ENCODE results near the gene GPATCH2. TPM values are rescaled to one million over a fixed set of nuclear protein-coding genes. Genes with fewer than 3 reads are reported as not detected.

GPATCH2 gene
- total RNA-seq, 1 experiment from 2014 or later = 17.2 TPM

DNA sequence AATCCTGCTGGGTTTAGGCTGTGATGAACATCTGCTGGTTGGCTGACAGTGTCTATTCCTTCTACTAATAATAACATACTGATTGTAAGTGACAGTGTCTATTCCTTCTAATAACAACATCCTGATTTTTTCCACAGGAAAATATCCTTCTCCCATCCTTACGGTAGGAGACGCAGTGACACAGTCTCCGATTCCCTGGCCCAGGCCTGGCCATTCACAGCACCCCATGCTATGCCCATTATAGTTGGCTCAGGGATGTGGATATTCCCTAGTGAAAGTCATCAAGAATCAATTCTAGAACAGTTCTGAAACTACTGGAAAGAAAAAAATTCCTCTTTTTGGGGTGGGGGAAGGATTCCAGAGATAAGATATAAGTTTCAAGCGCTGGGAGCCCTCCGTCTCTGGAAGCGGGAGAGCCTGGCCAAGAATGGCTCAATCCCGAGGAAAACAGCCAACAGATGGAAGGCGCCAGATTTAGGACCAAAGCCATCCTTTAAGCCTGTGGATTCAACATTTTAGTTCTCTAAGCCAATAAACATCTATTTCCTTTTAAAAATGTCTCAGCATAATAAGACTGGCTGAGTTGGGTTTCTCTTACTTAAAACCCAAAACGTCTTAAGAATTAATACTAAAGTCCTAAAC lies 88.6 kb downstream of the GPATCH2 start:
- H3K4me2 ChIP-seq (ENCODE audit: low read length) = no peak overlapping the region
- H3K9me2 ChIP-seq (replicated peaks; ENCODE audit: low read length) = no peaks in the 10 kb centered on the region
- no peaks in the 10 kb centered on the region for H3K9me3 ChIP-seq (ENCODE audit: low read length)
- ATAC-seq (no peak), DNase-seq (no peak)
- no TSS peak for BruUV-seq (replicated peaks)
- ChIA-PET CTCF (no interaction called here), POLR2A (ENCODE audit: unreplicated experiment) (no interaction called here)
- no peaks in the 10 kb centered on the region for H3K4me1 ChIP-seq (ENCODE audit: insufficient read depth, low read length)
- intact Hi-C loops (cut with micrococcal nuclease) = no loop called here
- H3K9ac ChIP-seq (ENCODE audit: low read length) = no peak overlapping the region
- H3K79me2 ChIP-seq (ENCODE audit: low read length) = no peaks in the 10 kb centered on the region
- H3F3A ChIP-seq (ENCODE audit: low read length, unreplicated experiment) = no peaks in the 10 kb centered on the region
- H3K4me3 ChIP-seq (ENCODE audit: low read length) = no peak overlapping the region
- no peaks in the 10 kb centered on the region for H3K36me3 ChIP-seq (ENCODE audit: low read depth, low read length)
- no peak overlapping the region for H2AFZ ChIP-seq (ENCODE audit: low read length)
- no peaks in the 10 kb centered on the region for H4K20me1 ChIP-seq (ENCODE audit: low read length)
- H3K27ac ChIP-seq (ENCODE audit: low read length) = no peak overlapping the region
- TF ChIP-seq EZH2phosphoT487 (IDR thresholded peaks at IDR 0.05; ENCODE audit: borderline replicate concordance, low read length) (no peak), EZH2 (IDR thresholded peaks at IDR 0.05; ENCODE audit: low read length, unreplicated experiment) (no peak)
- TF ChIP-seq, protein P1, sequence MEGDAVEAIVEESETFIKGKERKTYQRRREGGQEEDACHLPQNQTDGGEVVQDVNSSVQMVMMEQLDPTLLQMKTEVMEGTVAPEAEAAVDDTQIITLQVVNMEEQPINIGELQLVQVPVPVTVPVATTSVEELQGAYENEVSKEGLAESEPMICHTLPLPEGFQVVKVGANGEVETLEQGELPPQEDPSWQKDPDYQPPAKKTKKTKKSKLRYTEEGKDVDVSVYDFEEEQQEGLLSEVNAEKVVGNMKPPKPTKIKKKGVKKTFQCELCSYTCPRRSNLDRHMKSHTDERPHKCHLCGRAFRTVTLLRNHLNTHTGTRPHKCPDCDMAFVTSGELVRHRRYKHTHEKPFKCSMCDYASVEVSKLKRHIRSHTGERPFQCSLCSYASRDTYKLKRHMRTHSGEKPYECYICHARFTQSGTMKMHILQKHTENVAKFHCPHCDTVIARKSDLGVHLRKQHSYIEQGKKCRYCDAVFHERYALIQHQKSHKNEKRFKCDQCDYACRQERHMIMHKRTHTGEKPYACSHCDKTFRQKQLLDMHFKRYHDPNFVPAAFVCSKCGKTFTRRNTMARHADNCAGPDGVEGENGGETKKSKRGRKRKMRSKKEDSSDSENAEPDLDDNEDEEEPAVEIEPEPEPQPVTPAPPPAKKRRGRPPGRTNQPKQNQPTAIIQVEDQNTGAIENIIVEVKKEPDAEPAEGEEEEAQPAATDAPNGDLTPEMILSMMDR (conservative IDR thresholded peaks at IDR 0.05; ENCODE audit: low read depth, low read length) = no peak
- no peaks in the 10 kb centered on the region for H3K27me3 ChIP-seq (ENCODE audit: low read length)

DNA sequence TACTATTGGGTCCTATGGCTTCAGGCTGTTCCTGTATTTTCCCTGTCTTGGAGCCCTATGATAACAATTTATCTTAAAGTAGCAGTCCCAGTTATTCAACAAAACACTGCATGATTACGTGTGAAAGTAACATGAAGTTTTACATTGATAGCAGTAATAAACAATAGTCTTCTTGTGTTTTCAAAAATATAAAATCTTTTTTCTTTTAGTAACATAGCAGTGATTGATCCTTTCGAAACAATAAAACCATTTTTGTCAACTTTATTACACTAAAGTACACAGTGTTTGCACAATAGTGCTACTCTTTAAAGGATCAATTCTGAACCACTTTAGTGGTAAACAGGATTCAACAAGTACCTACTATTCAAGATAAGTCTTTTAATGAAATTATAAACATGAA lies 90.6 kb downstream of the GPATCH2 start:
- TF ChIP-seq EZH2phosphoT487 (IDR thresholded peaks at IDR 0.05; ENCODE audit: borderline replicate concordance, low read length) = no peak
- no peak for TF ChIP-seq EZH2 (IDR thresholded peaks at IDR 0.05; ENCODE audit: low read length, unreplicated experiment)
- TF ChIP-seq, protein P1 (conservative IDR thresholded peaks at IDR 0.05; ENCODE audit: low read depth, low read length) = no peak
- Histone ChIP-seq H2AFZ (ENCODE audit: low read length) (no peak overlapping the region), H3K79me2 (ENCODE audit: low read length) (no peaks in the 10 kb centered on the region), H3K27ac (ENCODE audit: low read length) (no peak overlapping the region), H3K4me1 (ENCODE audit: insufficient read depth, low read length) (peaks cover 11% of the 10 kb centered on the region), H3K9ac (ENCODE audit: low read length) (no peak overlapping the region), H3K36me3 (ENCODE audit: low read depth, low read length) (no peaks in the 10 kb centered on the region), H4K20me1 (ENCODE audit: low read length) (no peaks in the 10 kb centered on the region), H3K4me2 (ENCODE audit: low read length) (no peak overlapping the region), H3K9me2 (replicated peaks; ENCODE audit: low read length) (no peaks in the 10 kb centered on the region), H3K4me3 (ENCODE audit: low read length) (no peak overlapping the region), H3K9me3 (ENCODE audit: low read length) (no peaks in the 10 kb centered on the region), H3F3A (ENCODE audit: low read length, unreplicated experiment) (no peaks in the 10 kb centered on the region), H3K27me3 (ENCODE audit: low read length) (no peaks in the 10 kb centered on the region)
- ATAC-seq = no peak
- no peak for DNase-seq
- BruUV-seq (replicated peaks) = no TSS peak
- CTCF ChIA-PET = no interaction called here
- POLR2A ChIA-PET (ENCODE audit: unreplicated experiment) = no interaction called here
- intact Hi-C loops (cut with micrococcal nuclease) = no loop called here

DNA sequence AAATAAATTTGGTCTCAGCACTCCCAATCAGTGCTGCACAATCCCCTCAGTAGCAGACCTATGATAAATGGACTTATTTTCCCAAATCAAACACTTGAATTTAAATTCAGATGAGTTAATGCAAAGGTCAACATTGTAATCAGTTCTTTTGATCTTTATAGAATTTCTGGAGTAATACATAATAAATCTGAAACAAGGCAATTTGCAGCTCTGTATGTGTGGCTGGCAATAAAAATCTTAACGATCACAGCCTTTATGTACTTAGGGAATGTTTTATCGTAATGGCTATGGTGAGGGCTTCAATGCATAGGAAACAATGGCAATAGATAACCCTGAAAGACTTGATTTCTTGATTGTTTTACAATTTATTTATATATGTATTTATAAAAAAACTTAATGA lies 91.4 kb downstream of the GPATCH2 start:
- no peaks in the 10 kb centered on the region for H3K27me3 ChIP-seq (ENCODE audit: low read length)
- BruUV-seq (replicated peaks) = no TSS peak
- ATAC-seq (peak; percentile 61), DNase-seq (peak; percentile 31)
- no peak overlapping the region for H3K9ac ChIP-seq (ENCODE audit: low read length)
- no peaks in the 10 kb centered on the region for H3K36me3 ChIP-seq (ENCODE audit: low read depth, low read length)
- H3K79me2 ChIP-seq (ENCODE audit: low read length) = no peaks in the 10 kb centered on the region
- no peak overlapping the region for H2AFZ ChIP-seq (ENCODE audit: low read length)
- H3K4me2 ChIP-seq (ENCODE audit: low read length) = no peak overlapping the region
- peaks cover 19% of the 10 kb centered on the region for H3K4me1 ChIP-seq (ENCODE audit: insufficient read depth, low read length)
- POLR2A ChIA-PET (ENCODE audit: unreplicated experiment) = no interaction called here
- no peaks in the 10 kb centered on the region for H3K9me2 ChIP-seq (replicated peaks; ENCODE audit: low read length)
- CTCF ChIA-PET = interaction anchor here (0.5 kb wide), 1 partner anchor 189 kb away, joined by 3 read pairs; no protein-coding TSS in a partner anchor
- no peaks in the 10 kb centered on the region for H3F3A ChIP-seq (ENCODE audit: low read length, unreplicated experiment)
- H3K27ac ChIP-seq (ENCODE audit: low read length) = no peak overlapping the region
- no peak overlapping the region for H3K4me3 ChIP-seq (ENCODE audit: low read length)
- TF ChIP-seq, protein P1 (conservative IDR thresholded peaks at IDR 0.05; ENCODE audit: low read depth, low read length) = no peak
- TF ChIP-seq EZH2phosphoT487 (IDR thresholded peaks at IDR 0.05; ENCODE audit: borderline replicate concordance, low read length) = no peak
- TF ChIP-seq EZH2 (IDR thresholded peaks at IDR 0.05; ENCODE audit: low read length, unreplicated experiment) = no peak
- no peaks in the 10 kb centered on the region for H3K9me3 ChIP-seq (ENCODE audit: low read length)
- intact Hi-C loops (cut with micrococcal nuclease) = no loop called here
- H4K20me1 ChIP-seq (ENCODE audit: low read length) = no peaks in the 10 kb centered on the region
